ENCODE results near the gene SMCR8. TPM values are rescaled to one million over a fixed set of nuclear protein-coding genes. Genes with fewer than 3 reads are reported as not detected.

The SMCR8 gene
- total and polyA plus RNA-seq, 2 of the 13 experiments (the other 11 are each of a cell fraction or from before 2014, with no cell fraction given): 7.6 to 11.8 TPM

DNA sequence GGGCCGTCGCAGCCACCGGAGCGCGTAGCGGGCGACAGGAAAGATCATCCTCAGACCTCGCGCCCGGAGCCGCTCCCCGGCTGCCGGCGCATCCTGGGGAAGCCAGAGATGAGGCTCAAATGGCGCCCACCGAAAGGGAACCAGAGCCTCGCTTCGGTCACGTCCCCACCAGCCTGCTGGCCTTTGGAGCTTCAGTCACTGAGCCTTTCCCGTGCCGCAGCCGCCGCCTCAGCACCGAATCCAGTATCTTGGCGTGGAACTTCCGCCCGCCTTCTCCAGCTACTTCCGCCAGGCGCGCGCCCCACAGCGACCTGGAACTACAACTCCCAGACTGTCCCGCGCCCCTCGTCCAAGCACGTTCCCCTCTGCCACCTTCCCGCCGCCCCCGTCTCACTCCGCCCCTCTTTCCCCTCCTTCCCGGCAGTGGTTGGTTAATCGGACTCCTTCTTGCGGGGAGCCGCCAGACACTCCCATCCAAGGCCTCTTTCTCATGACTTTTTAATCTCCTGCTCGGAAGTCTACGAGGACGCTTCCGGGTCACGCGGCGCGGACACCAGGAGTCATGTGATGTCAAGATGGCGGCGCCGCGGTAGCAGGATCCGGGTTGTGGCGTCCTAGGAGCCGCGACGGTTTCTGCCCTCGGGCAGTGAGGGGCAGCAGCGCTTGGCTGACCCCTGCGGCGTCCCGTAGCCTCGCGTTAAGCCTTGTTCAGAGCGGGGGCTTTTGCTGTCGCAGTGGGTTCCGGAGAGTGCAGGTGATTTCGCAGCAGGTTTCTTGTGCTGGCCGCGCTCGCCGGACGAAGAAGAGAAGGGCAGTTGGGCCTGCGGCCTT is at the start of gene SMCR8, which contains the start of gene TOP3A (continued):
- TF ChIP-seq ZNF749 (CRISPR knock-in tag; IDR thresholded peaks at IDR 0.05; ENCODE audit: borderline replicate concordance) (0 out of 2 replicates have a peak, but pooled peaks have one; percentile 8), TCF12 (IDR thresholded peaks at IDR 0.05) (no peak), TCF12 (CRISPR knock-in tag; IDR thresholded peaks at IDR 0.05) (no peak), ZSCAN20 (CRISPR knock-in tag; IDR thresholded peaks at IDR 0.05; ENCODE audit: borderline replicate concordance) (0 out of 2 replicates have a peak, but pooled peaks have one; percentile 22), GLI4 (CRISPR knock-in tag; IDR thresholded peaks at IDR 0.05; ENCODE audit: borderline replicate concordance) (0 out of 2 replicates have a peak, but pooled peaks have one; percentile 29), CREM (IDR thresholded peaks at IDR 0.05) (peak; percentile 95), CREM (CRISPR knock-in tag; IDR thresholded peaks at IDR 0.05) (no peak), ZSCAN31 (CRISPR knock-in tag; IDR thresholded peaks at IDR 0.05; ENCODE audit: low read depth) (peak; percentile 86; the same call in 1 of the 2 replicates), MLLT10 (CRISPR knock-in tag; IDR thresholded peaks at IDR 0.05) (no peak), NKX3-1 (CRISPR knock-in tag; IDR thresholded peaks at IDR 0.05) (0 out of 2 replicates have a peak, but pooled peaks have one; percentile 3), IKZF1 (IDR thresholded peaks at IDR 0.05) (no peak), SPEN (CRISPR knock-in tag; IDR thresholded peaks at IDR 0.05; ENCODE audit: low read depth) (peak; percentile 68; the same call in 1 of the 2 replicates), SMAD3 (CRISPR knock-in tag; IDR thresholded peaks at IDR 0.05) (no peak), ZNF24 (IDR thresholded peaks at IDR 0.05) (no peak), HHEX (CRISPR knock-in tag; IDR thresholded peaks at IDR 0.05) (no peak), SIX1 (CRISPR knock-in tag; IDR thresholded peaks at IDR 0.05; ENCODE audit: borderline replicate concordance) (no peak), ZNF263 (CRISPR knock-in tag; IDR thresholded peaks at IDR 0.05) (peak; percentile 64), YY1 (IDR thresholded peaks at IDR 0.05; ENCODE audit: insufficient read depth, insufficient replicate concordance, low read depth, low read length) (peak; percentile 97)
- TF ChIP-seq, protein P1, sequence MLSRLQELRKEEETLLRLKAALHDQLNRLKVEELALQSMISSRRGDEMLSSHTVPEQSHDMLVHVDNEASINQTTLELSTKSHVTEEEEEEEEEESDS (CRISPR knock-in tag; IDR thresholded peaks at IDR 0.05; ENCODE audit: borderline replicate concordance): no peak
- TF ChIP-seq, protein P2, sequence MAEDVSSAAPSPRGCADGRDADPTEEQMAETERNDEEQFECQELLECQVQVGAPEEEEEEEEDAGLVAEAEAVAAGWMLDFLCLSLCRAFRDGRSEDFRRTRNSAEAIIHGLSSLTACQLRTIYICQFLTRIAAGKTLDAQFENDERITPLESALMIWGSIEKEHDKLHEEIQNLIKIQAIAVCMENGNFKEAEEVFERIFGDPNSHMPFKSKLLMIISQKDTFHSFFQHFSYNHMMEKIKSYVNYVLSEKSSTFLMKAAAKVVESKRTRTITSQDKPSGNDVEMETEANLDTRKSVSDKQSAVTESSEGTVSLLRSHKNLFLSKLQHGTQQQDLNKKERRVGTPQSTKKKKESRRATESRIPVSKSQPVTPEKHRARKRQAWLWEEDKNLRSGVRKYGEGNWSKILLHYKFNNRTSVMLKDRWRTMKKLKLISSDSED (CRISPR knock-in tag; IDR thresholded peaks at IDR 0.05): no peak
- TF ChIP-seq, protein P3, sequence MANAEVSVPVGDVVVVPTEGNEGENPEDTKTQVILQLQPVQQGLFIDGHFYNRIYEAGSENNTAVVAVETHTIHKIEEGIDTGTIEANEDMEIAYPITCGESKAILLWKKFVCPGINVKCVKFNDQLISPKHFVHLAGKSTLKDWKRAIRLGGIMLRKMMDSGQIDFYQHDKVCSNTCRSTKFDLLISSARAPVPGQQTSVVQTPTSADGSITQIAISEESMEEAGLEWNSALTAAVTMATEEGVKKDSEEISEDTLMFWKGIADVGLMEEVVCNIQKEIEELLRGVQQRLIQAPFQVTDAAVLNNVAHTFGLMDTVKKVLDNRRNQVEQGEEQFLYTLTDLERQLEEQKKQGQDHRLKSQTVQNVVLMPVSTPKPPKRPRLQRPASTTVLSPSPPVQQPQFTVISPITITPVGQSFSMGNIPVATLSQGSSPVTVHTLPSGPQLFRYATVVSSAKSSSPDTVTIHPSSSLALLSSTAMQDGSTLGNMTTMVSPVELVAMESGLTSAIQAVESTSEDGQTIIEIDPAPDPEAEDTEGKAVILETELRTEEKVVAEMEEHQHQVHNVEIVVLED (CRISPR knock-in tag; IDR thresholded peaks at IDR 0.05; ENCODE audit: borderline replicate concordance): peak; percentile 87
- TF ChIP-seq, protein P4, sequence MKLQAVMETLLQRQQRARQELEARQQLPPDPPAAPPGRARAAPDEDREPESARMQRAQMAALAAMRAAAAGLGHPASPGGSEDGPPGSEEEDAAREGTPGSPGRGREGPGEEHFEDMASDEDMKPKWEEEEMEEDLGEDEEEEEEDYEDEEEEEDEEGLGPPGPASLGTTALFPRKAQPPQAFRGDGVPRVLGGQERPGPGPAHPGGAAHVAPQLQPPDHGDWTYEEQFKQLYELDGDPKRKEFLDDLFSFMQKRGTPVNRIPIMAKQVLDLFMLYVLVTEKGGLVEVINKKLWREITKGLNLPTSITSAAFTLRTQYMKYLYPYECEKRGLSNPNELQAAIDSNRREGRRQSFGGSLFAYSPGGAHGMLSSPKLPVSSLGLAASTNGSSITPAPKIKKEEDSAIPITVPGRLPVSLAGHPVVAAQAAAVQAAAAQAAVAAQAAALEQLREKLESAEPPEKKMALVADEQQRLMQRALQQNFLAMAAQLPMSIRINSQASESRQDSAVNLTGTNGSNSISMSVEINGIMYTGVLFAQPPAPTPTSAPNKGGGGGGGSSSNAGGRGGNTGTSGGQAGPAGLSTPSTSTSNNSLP (IDR thresholded peaks at IDR 0.05; ENCODE audit: low read depth, low read length): 0 out of 2 replicates have a peak, but pooled peaks have one; percentile 23
- TF ChIP-seq, protein P5, sequence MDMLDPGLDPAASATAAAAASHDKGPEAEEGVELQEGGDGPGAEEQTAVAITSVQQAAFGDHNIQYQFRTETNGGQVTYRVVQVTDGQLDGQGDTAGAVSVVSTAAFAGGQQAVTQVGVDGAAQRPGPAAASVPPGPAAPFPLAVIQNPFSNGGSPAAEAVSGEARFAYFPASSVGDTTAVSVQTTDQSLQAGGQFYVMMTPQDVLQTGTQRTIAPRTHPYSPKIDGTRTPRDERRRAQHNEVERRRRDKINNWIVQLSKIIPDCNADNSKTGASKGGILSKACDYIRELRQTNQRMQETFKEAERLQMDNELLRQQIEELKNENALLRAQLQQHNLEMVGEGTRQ (IDR thresholded peaks at IDR 0.05; ENCODE audit: low read depth, low read length): peak; percentile 97
- TF ChIP-seq, protein P5 (CRISPR knock-in tag; IDR thresholded peaks at IDR 0.05; ENCODE audit: borderline replicate concordance): peak; percentile 99
